ENCODE data around the gene ILDR2.

The ILDR2 gene

DNA sequence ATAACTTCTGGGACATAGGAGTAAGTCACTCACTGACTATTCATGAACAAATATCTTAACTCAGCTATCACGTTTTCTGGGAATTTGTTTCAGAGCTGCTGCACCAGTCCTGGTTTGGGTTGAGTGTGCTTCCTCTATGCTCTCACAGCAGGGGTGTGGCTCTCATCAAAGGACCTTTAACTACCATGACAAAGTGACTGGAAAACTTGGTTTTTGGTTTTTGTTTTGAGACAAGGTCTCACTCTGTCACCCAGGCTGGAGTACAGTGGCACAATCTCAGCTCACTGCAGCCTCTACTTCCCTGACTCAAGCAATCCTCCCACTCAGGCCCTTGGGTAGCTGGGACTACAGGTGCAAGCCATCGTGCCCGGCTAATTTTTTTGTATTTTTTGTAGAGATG is 4.1 kb downstream of the ILDR2 start:
- DNase-seq (ENCODE audit: low spot score), result no peak

DNA sequence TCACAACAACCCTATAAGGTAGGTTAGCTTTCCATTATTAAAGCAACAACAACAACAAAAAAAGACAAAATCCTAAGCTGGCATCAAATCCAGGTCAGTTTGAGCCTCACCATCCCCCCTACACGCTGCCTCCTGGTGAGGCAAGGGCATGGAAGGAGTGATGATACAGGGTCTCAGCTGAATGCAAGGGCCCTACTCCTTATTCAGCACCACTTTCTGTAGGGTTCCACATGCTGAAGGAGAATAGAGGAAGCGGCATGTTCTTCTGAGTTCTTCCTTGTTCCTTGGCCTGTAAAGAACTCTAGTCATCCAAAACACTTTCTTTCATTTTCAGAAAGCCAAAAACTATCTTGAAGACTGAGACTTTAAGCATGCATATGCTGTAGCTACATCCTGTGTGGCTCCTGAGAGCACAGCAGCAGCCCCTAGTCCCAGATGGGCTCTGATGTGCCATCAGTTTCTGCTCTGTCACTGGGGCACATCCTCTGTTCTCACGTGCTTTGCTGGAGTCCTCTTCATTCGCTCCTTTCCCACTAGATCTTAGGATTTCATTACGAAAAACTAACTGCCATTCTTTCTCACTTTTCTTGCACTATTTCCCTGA is 6.2 kb downstream of the ILDR2 start:
- no peak for DNase-seq (ENCODE audit: low spot score)

DNA sequence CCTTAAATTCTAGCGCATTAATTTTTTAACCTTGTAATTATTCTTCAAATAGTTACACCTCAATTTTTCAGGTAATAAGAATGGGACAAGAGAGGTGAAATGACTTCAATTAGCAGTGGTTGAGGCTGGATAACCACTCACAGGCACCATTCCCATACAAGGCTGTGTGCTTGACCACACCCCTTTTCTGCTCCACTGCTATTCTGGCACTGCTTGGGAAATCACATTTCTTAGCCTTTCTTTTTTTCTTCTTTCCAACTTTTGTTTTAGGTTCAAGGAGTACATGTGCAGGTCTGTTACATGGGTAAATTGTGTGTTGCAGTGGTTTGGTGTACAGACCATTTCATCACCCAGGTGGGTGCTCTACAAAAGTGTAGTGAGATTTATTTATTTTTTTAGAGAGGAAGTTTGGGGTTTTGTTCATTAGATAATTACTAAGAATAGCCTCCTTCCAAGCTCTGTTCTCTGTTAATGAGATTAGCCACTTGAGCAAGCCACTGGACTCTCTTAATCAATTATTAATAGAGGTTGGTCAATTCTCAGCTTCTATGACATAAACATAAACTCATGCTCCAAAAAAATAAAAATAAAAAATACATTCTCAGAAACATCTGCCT is 14.4 kb downstream of the ILDR2 start:
- no peak for DNase-seq (ENCODE audit: low spot score)

DNA sequence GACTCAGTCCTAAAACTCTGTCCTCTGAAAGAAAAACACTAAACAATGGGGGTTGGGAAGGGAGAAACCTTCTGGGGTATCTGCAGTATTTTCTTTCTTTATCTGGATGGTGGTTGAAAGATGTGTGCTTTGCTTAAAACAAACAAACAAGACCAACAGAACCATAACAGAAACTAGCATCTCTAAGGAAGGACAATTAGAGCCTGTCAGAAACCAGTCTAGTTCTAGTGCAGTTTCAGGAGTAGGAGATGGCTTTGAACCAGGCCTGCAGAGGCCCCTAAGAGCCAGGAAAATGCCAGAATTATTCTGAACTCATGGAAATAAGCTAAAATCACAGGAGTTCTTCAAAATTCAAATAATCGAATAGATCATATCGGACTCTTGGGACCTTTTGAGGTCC is 18.5 kb downstream of the ILDR2 start:
- no peak for DNase-seq (ENCODE audit: low spot score)

DNA sequence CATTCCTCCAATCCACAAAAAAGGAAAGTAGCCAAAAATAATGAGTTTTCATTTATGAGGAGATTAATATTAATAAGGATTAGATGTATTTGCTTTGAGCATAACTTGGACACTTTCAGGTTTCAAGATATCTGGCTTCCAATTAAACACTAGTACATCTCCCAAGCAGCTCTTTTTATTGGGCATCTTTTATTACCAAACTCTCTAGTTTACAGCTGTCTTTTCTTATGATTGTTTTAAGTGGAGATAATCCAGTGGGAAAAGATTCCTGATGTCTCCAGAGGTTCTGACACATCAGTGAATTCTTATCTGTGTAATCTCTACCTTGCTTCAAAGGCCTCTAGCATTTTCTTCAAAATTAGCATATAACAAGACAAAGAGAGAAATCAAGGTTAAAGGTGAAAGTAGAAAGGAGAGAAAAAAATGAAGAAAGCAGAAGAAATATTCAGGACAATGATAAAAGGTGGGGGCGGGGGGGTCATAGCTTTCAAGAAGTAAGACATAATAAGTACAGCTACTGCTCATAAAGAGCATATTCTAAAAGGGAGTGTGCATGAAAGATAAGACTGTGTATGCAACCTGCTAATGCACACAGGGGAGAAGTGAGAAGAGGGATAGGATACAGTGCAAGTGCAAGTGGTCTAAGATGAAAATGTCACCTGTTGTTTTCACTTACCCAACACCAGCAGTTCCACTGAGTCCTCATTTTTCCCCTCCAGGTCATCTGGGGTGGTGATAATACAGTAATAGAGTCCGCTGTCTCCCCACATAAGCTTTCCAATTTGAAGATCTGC is 19.1 kb downstream of the ILDR2 start:
- no peak for DNase-seq (ENCODE audit: low spot score)

DNA sequence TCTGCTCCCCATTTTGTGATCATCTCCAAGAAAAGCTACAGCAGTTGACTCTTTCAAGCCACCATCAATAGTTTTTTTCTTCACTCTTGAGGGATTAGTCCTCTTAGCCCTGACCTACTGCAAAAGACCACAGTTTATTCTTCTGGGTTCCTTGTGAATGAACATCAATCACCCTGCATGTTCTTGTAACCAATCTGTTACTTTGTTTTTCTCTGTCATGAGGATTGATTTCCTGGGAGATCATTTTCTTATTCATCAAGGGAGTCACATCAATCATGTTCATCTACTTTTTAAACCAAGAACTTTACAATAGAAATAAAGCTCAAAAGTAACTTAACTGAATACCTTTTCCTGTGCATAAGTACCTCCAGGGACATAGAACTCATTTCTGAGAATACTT is 21.8 kb downstream of the ILDR2 start:
- DNase-seq (ENCODE audit: low spot score), result no peak

DNA sequence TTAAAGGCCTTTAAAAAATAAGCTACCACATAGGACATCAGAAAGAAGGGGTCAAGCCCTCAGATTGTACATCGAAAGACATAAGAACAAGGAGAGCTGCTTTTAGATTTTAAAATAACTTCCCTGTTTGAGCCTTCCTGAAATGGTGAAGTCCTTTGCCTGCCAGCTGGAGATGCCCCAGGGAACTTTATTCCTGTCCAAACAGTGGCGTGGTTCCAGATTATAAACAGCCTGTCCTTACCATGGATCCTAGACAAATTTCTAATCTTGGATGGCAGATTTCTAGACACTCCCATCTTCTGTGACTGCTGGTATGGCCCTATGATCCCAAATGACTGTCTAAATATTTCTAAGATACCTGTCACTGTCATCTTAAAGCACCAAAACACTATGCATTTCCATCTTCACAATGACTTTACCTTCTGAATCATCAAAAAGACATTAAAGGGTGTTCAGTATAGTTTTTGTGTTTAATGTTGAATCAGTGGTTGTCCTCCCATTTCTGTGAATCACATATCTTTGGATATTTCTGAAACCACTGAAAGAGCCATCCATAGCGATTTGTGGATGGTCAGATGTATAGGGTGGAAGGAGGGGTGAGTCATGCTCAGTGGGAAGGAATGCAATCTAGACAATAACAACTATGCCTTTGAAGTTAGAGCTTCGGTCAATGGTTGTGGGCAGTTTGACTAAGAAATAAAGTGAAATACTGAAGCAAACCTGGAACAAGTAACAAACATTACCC is 23.2 kb downstream of the ILDR2 start:
- DNase-seq (ENCODE audit: low spot score), result no peak

DNA sequence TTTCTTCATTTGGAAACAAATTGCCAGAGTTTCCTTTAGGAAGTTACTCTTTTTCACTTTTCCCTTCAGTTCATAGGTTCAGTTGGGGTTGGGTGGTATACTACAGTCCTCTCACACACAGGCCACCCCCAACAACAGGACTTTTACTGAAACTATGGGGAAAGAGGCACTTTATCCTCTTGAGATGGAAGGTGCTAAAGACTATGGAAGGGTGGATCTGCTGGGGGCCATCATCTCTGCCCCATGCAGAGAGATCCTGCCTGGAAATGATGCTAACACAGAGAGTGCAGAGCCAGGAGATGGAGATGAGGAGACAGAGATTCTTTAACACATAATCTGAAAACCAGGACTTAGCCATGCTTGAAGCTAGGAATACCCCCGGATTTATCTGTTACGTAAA is 24.3 kb downstream of the ILDR2 start:
- DNase-seq (ENCODE audit: low spot score), result no peak

DNA sequence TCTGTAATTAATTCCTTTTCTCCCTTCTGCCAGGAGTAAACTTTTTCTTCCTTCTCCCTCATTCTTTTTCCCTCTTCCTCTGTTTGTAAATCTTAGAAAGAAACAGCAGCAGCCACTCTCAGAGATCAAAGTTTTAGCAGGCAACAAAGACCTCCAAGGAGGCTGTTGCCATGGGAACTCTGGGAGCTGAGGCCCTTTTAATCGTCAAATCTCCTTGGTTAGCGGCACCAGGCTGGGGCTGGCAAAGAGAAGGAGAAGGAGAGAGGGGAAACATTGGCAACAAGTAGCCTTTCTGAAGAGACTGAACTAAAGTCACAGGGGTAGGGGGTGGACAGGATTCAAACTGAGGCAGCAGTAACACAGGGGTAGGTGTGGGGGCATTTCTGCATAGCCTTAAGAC is 25.2 kb downstream of the ILDR2 start:
- DNase-seq (ENCODE audit: low spot score), result peak; percentile 20

DNA sequence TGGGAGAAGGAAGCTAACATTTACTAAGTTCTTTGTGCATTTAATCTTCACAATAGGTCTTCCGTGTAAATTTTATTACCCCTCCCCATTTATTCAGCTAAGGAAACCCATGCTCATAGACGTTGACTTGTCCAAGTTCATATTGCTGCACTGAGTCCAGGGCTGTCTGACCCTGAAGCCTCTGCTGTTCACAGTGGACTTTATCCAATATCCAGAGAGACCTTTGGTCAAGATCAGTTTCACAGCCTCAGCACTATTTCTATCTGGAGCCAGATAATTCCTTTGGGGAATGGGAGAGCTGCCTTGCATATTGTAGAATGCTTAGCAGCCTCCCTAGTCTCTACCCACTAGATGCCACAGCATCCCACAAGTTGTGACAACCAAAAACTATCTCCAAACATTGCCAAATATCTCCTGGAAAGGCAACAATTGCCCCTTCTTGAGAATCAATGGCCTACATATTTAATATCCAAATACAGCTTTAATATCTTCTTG is 26.4 kb downstream of the ILDR2 start:
- no peak for DNase-seq (ENCODE audit: low spot score)

DNA sequence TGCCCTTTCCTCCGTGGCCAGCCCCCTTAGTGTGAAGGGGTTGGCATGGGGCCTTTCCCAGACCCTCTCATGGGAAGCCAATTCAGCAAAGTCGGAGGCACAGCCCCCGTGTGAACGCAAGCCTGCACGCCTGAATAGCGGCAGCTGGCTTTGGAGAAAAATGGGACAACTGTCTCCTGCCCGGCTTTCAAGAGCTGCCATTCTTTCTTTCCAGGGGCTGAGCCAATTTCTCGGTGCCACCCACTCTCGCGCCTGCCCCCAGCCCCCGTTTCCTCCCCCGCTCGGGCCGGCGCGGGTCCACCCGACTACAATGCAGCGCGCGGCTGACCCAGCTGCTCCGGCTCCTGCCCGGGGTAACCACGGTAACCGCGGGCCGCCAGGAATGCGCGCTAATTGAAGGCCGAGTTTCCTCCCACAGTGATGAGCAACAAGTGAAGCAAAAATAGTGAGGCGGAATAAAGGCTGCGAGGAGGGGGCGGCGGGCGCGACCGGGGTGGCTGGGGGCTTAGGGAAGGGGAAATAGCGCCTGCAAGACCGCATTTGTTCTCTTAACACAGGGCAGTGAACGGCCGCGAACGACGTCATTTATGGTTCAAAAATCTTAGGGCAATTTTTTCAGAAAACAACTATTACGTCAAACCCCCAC is 27.8 kb downstream of the ILDR2 start:
- peak; percentile 93 for DNase-seq (ENCODE audit: low spot score)

DNA sequence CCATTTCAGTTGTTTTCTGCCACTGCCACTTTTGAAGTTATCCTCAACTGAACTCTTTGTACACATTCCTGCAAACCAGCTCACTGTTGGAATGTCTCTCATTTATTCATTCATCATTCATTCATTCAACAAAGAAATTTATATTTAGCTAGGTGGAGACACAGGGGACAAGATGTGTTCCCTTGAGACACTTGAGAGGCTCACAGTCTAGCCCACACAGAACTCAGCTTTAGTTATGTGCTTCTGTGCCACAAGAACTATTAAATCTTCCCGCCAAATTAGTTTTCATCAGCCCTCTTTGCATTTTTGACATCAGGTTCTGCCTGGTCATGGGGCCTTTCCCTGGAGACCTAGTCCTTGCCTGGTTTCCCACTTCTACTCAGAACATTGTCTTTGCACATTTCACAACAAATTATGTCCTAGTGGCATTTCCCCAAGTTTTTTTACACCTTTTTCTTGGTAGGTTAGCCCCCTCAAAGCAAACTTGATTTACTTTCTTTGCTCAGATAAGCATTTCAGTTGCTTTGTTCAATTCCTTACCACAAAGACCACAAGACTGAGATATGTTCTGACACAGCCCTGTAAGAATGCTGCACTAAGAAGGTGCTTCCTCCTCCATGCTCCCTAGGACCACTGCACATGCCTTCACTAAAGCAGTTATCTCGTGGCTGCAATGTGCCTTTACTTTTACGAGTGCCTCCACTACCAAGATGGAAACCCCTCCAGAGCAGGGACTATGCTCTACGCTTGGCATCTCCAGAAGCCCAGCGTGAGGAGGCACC is 31.0 kb downstream of the ILDR2 start:
- DNase-seq (ENCODE audit: low spot score), result no peak

DNA sequence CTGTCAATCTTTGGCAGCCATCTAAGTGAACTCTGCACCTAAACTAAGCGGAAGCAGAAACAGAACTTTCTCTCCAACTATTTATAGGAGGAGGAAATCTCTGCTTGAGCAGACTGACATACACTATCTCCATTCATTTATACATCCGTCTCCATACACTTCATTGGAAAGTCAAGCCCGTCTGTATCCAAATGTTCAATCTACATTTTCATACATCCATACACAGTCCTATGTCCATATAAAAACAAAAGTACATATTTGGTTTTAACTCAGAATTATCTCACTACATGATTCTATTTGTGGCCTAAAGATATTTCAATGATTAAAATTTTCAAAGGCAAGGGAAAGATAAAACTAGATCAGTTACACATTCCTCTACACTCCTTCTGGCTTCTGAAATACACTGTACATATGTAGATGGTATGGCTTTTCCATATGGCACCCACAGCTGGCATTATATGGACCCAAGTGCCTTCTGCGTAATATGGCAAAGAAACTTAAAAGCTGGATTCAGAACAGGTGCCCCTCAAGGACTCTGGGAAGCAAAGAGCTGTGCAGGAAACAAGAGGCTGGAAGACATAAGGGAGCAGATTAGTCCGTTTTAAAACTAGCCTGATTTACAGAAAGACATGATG is 35.5 kb downstream of the ILDR2 start:
- no peak for DNase-seq (ENCODE audit: low spot score)

DNA sequence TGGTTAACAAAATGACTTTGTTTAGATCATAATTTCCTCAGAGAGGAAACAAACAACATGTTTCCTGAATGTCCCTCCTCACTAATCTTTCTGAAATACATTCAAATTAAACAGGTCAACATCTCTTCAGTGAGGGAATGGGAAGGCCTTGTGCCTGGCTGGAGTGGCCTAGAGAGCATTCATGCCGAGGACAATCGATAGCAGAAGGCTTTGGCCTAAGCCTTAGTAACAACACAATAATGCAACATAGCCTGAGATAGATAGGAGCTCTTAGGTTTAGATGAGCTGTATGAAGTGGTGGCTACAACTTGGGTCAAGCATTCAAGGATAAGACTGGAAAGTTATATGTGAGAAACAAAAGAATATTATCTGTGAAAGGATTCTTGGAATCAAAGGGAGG is 37.4 kb downstream of the ILDR2 start:
- no peak for DNase-seq (ENCODE audit: low spot score)

DNA sequence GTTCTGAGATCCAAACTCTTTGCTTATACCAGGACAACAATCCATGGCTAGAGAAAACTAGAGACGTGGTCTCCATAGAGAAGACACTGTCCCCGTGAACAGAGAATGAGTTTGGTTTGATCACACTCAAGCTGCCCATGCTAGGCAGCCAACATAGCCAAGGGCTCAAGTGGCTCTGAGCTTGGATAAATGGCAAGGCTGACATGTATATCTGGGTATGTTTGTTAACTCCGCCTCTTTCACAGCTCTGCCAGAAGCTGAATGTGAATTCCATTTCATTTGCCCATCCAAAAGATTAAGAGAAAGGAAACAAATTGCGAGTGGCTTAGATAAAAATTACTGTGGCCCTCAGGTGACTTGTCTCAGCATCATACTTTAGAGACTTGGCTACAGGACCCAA is 38.0 kb downstream of the ILDR2 start:
- no peak for DNase-seq (ENCODE audit: low spot score)

DNA sequence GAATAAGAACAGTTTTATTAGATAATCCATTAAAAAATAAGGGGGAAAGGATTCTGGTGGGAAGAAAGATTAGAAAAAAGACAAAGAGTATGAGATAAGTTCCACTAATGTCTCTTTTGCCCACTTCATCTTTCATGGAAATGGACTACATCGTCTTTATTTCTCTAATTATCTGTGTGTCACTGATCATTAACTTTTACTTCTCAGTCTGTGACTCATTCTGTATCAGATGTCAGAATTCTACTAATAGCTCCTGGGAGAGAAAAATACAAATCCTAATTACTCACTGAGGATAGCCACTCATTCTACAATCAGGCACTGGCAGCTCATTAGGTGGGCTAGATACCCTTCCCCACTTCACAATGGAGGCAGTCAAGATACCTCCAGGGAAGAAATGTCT is 41.7 kb downstream of the ILDR2 start:
- DNase-seq (ENCODE audit: low spot score), result no peak

DNA sequence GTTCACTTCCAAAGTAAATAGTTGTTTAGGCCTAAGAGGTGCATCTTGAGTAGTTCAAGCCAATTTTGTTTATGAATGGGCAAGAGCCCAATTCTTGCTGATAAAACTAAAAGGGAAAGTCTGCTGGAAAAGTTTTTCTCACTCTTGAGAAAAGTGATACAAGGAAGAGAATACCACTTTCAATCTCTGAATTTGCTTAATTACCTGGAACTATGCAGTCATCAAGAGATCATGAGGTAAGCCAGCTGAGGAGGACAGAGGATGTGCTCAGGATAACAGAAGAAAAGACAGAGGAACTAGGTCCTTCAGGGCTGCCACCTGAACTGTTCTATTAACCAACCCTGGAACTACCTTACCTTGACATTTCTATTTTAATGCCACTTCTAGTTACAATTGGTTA is 42.2 kb downstream of the ILDR2 start:
- DNase-seq (ENCODE audit: low spot score), result no peak

DNA sequence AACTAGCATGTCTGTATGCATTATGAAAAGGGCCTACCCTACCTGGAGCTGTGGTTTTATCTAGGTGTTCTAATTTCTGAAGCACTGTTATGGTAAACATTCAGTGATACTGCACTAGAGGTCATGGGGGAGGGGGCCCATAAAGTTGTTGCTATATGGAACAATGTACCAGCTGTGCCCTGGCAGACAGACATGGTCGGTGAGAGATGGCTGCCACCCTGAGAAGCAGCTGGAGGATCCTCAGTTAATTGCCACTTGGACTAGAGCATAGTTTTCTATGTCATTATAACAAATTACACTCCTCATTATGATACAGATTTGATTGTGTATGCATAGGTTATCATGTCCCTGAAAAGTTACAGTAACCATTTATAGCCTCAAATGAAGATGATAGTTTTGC is 45.4 kb downstream of the ILDR2 start:
- DNase-seq (ENCODE audit: low spot score), result no peak

DNA sequence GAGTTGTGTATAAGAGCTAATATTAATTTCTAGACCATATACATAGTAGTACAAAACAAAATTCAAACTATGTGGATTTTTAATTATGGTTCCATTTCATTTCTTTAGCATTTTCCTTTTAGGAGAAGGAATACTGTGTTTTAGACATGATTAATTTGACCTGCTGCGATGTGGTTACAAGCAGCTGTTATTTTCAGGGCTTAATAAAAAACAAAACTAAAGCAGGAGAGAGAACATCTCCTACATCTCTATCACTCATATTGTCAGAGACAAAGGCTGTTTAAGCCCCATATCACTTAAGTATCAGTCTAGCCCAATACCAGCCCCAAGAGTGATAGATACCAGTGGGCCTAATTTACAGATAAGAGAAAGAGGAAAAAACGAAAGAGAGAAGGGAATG is 47.6 kb downstream of the ILDR2 start:
- no peak for DNase-seq (ENCODE audit: low spot score)

DNA sequence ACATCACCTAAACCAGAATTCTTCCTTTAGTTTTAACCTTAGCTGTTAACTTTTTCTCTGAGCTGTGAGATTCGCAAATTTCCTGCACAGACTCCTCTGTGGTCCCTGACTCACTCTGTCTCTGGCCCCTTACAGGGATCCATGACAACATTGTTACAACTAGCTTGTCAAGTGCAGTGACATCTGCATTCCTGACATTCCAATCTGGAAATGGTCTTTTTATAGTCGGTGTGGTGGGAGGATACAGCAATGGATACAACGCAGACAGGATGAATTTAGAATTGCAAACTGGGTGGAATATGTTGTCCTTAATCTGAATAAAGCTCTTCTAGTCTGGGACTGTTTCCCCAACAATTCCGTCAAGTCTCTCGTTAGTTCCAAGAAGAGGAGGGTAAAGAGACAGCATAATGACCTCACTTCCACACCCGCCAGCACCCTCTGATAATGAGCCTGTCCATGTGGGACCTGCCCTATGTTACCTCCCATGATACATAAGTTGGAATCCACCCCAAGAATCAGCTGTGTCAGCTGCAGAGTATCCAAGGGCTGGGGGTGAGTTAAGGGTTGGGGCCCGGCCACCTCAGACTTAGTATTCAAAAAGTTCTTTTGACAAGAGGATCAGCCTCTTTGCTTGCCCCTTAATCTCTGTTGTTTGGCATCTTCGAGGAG is 49.4 kb downstream of the ILDR2 start:
- DNase-seq (ENCODE audit: low spot score), result no peak
